T-cell (primary cell): ENCODE results near the gene LINGO4. TPM values are rescaled to one million over a fixed set of nuclear protein-coding genes. Genes with fewer than 3 reads are reported as not detected.
A peak's percentile ranks its signal among the peaks of the same experiment; 100 is the strongest.

Source experiments
- ATAC-seq, 4 experiments: fragments of 200-7000 bp in 3 of 4; fragments of 150-1000 bp in 1 of 4; cut with Tn5 transposase; replicated peaks in 1 of 4; 1 replicate in 3 of 4; 2 replicates in 1 of 4; pipeline ENCODE4 v1.10.0; 2021; ENCODE audit warnings: moderate library complexity in 3 of 4, mild to moderate bottlenecking in 2 of 4, moderate number of reproducible peaks in 1 of 4
- CTCF ChIA-PET, 2 donors: fragments of 300-600 bp; sonication (Branson Sonifier 250); formaldehyde crosslinking; loops; one replicate each; lab custom pipeline; 2022; ENCODE audit warnings: antibody characterized with exemption in 2 of 2; lab: Charles Lee
- POLR2A ChIA-PET, 2 donors: fragments of 300-600 bp; sonication (Branson Sonifier 250); formaldehyde crosslinking; loops; one replicate each; lab custom pipeline; 2022; ENCODE audit warnings: antibody characterized with exemption in 2 of 2; lab: Charles Lee
- DNase-seq, 35 experiments: peaks; one replicate each; pipeline versions ENCODE4 v3.0.0 to v3.0.0-alpha.2; 2013 to 2023
- H3K27ac ChIP-seq: one replicate; pipeline ENCODE4 v1.5.1; 2013; ENCODE audit warnings: low read length
- H3K27me3 ChIP-seq, 2 experiments: replicated peaks in 1 of 2; 1 replicate in 1 of 2; 2 replicates in 1 of 2; pipeline versions ENCODE4 v1.6.1 to v1.7.0; 2013; ENCODE audit warnings: low read length in 1 of 2, mixed read lengths in 1 of 2; ENCODE audit not compliant: control insufficient read depth in 2 of 2, insufficient read depth in 2 of 2; ENCODE audit errors: extremely low read depth in 1 of 2
- H3K36me3 ChIP-seq, 2 donors: 1 replicate in 1 of 2; 2 replicates in 1 of 2; pipeline versions ENCODE4 v1.6.1 to v1.7.0; 2013; ENCODE audit warnings: low read length in 1 of 2; ENCODE audit not compliant: control insufficient read depth in 2 of 2, insufficient read depth in 1 of 2; ENCODE audit errors: extremely low read depth in 1 of 2
- H3K4me1 ChIP-seq, 2 experiments: 1 replicate in 1 of 2; 2 replicates in 1 of 2; pipeline versions ENCODE4 v1.6.1 to v1.7.0; 2013; ENCODE audit warnings: low read length in 2 of 2, mixed read lengths in 1 of 2; ENCODE audit not compliant: insufficient read depth in 2 of 2, control insufficient read depth in 1 of 2; ENCODE audit errors: extremely low read depth in 1 of 2
- H3K4me3 ChIP-seq, 2 donors: 1 replicate in 1 of 2; 2 replicates in 1 of 2; pipeline versions ENCODE4 v1.5.1 to v1.7.0; 2013; ENCODE audit warnings: mild to moderate bottlenecking in 2 of 2, low read length in 1 of 2, moderate library complexity in 1 of 2; ENCODE audit not compliant: control insufficient read depth in 1 of 2; ENCODE audit errors: extremely low read depth in 1 of 2
- H3K9me3 ChIP-seq: 2 replicates; pipeline ENCODE4 v1.7.0; 2013
- H3K27ac Mint-ChIP-seq, 2 donors: one replicate each; pipeline ENCODE4 v1.8.0; 2020 to 2021; ENCODE audit warnings: mild to moderate bottlenecking in 2 of 2, mixed read lengths in 2 of 2
- H3K27me3 Mint-ChIP-seq, 2 donors: one replicate each; pipeline ENCODE4 v1.8.0; 2021 to 2022; ENCODE audit warnings: mixed read lengths in 2 of 2
- H3K36me3 Mint-ChIP-seq: one replicate; pipeline ENCODE4 v1.8.0; 2021; ENCODE audit warnings: mixed read lengths
- H3K4me1 Mint-ChIP-seq, 3 donors: one replicate each; pipeline ENCODE4 v1.8.0; 2020 to 2022; ENCODE audit warnings: mixed read lengths in 3 of 3, mild to moderate bottlenecking in 1 of 3
- H3K4me3 Mint-ChIP-seq, 3 donors: one replicate each; pipeline ENCODE4 v1.8.0; 2020 to 2022; ENCODE audit warnings: mild to moderate bottlenecking in 3 of 3, mixed read lengths in 3 of 3, moderate library complexity in 3 of 3
- H3K9me3 Mint-ChIP-seq, 3 donors: one replicate each; pipeline ENCODE4 v1.8.0; 2020 to 2022; ENCODE audit warnings: mixed read lengths in 3 of 3
- WGBS: methylation state at CpG from one replicate; pipeline ENCODE4 v1.1.5; 2013; ENCODE audit warnings: missing lambda C conversion rate; ENCODE audit not compliant: insufficient coverage; 5-methylcytosine and 5-hydroxymethylcytosine counted together
- total RNA-seq, 35 experiments: library from RNA in 6 of 35; stranded (reverse) in 6 of 35; fragments of 120-200 nt in 1 of 35; gene quantifications; one replicate each; pipeline versions ENCODE4 v1.2.1 to v1.2.4 and lab custom pipeline; 2013 to 2026

LINGO4 gene
- total RNA-seq, 5 donors from 2014 or later (not counting 1 experiment from before 2014, with no cell fraction given) = 0.25 to 0.40 (median 0.36) TPM; not detected in 2

GRCh38 chr1:151831256-151831591 lies 26.0 kb upstream of the LINGO4 start:
- no peaks in the 10 kb centered on the region for H3K36me3 ChIP-seq
- no peak for DNase-seq
- ChIA-PET CTCF (interaction anchor here in 1 of 2 donors (1.0 kb wide), 1 partner anchor 9 kb away, joined by 4 read pairs; no protein-coding TSS in a partner anchor), POLR2A (interaction anchor here in 1 of 2 donors (0.7 kb wide), 1 partner anchor 482 kb away, joined by 3 read pairs; no protein-coding TSS in a partner anchor)
- WGBS = 83% methylated on average over 4 of the region's 4 CpGs
- no peaks in the 10 kb centered on the region for H3K27me3 Mint-ChIP-seq
- peak overlapping the region; percentile 60 for H3K27ac ChIP-seq
- no peaks in the 10 kb centered on the region for H3K36me3 Mint-ChIP-seq
- H3K4me1 Mint-ChIP-seq = peaks cover 71 to 94% (median 76%) of the 10 kb centered on the region in 3 donors
- peak overlapping the region in 1 of 2 donors; percentile 20 for H3K4me3 ChIP-seq
- no peaks in the 10 kb centered on the region for H3K27me3 ChIP-seq
- H3K4me1 ChIP-seq = peaks cover 32 to 89% of the 10 kb centered on the region in 2 experiments
- H3K4me3 Mint-ChIP-seq = peak overlapping the region; percentile 18 to 80 (median 43)
- H3K27ac Mint-ChIP-seq = peak overlapping the region; percentile 85 to 87
- H3K9me3 Mint-ChIP-seq = no peaks in the 10 kb centered on the region
- H3K9me3 ChIP-seq = no peaks in the 10 kb centered on the region
- ATAC-seq = no peak

- Mint-ChIP-seq H3K36me3 (no peaks in the 10 kb centered on the region), H3K27me3 (no peaks in the 10 kb centered on the region), H3K27ac (peak overlapping the region; percentile 87 to 88), H3K9me3 (no peaks in the 10 kb centered on the region), H3K4me1 (peaks cover 74 to 93% (median 83%) of the 10 kb centered on the region in 3 donors), H3K4me3 (peak overlapping the region in 1 of 3 donors; percentile 80)
- ChIA-PET CTCF (interaction anchor here in 1 of 2 donors (0.6 to 1.0 kb wide), 5 partner anchors 8 to 297 kb away, joined by 3 to 4 read pairs (median 3); no protein-coding TSS in a partner anchor), POLR2A (interaction anchor here in 1 of 2 donors (0.6 kb wide), 2 partner anchors 8 to 100 kb away, joined by 3 to 4 read pairs; no protein-coding TSS in a partner anchor)
- DNase-seq (no peak), ATAC-seq (no peak)
- no peaks in the 10 kb centered on the region for H3K27me3 ChIP-seq
- no peaks in the 10 kb centered on the region for H3K9me3 ChIP-seq
- 60% methylated on average over 1 of the region's 6 CpGs for WGBS
- H3K4me1 ChIP-seq = peaks cover 32 to 92% of the 10 kb centered on the region in 2 experiments
- H3K36me3 ChIP-seq = no peaks in the 10 kb centered on the region
- H3K4me3 ChIP-seq = no peak overlapping the region
- peak overlapping the region; percentile 78 for H3K27ac ChIP-seq
Measured at GRCh38 chr1:151830055-151830454, 24.8 kb upstream of the LINGO4 start.

- DNase-seq (no peak), ATAC-seq (no peak)
- Histone ChIP-seq H3K36me3 (no peaks in the 10 kb centered on the region), H3K4me3 (no peak overlapping the region), H3K9me3 (no peaks in the 10 kb centered on the region), H3K27me3 (no peaks in the 10 kb centered on the region), H3K27ac (peak overlapping the region; percentile 78), H3K4me1 (peaks cover 34 to 86% of the 10 kb centered on the region in 2 experiments)
- Mint-ChIP-seq H3K9me3 (no peaks in the 10 kb centered on the region), H3K27me3 (no peaks in the 10 kb centered on the region), H3K36me3 (no peaks in the 10 kb centered on the region), H3K27ac (peak overlapping the region; percentile 87 to 88), H3K4me3 (peak overlapping the region; percentile 18 to 80 (median 18)), H3K4me1 (peaks cover 72 to 92% (median 85%) of the 10 kb centered on the region in 3 donors)
- CTCF ChIA-PET = no interaction called here
- POLR2A ChIA-PET = interaction anchor here in 1 of 2 donors (0.6 kb wide), 1 partner anchor 7 kb away, joined by 4 read pairs; no protein-coding TSS in a partner anchor
- 79% methylated on average over 2 of the region's 4 CpGs for WGBS
Measured at GRCh38 chr1:151829352-151830046, 24.3 kb upstream of the LINGO4 start.

- ATAC-seq (peak in 1 of 4 experiments; percentile 18), DNase-seq (peak in 1 of 35 experiments; percentile 37)
- WGBS = 16% methylated on average over 8 of the region's 12 CpGs
- H3K4me3 ChIP-seq = peak overlapping the region in 1 of 2 donors; percentile 3
- ChIA-PET CTCF (no interaction called here), POLR2A (interaction anchor here in 1 of 2 donors (0.6 kb wide), 1 partner anchor 1792 kb away, joined by 3 read pairs; no protein-coding TSS in a partner anchor)
- H3K9me3 ChIP-seq = no peaks in the 10 kb centered on the region
- Mint-ChIP-seq H3K9me3 (no peaks in the 10 kb centered on the region), H3K4me3 (peak overlapping the region; percentile 18 to 80 (median 18)), H3K4me1 (peaks cover 66 to 91% (median 82%) of the 10 kb centered on the region in 3 donors), H3K27ac (peak overlapping the region; percentile 87 to 88), H3K27me3 (no peaks in the 10 kb centered on the region), H3K36me3 (no peaks in the 10 kb centered on the region)
- H3K27me3 ChIP-seq = no peaks in the 10 kb centered on the region
- peaks cover 34 to 80% of the 10 kb centered on the region in 2 experiments for H3K4me1 ChIP-seq
- H3K27ac ChIP-seq = peak overlapping the region; percentile 78
- no peaks in the 10 kb centered on the region for H3K36me3 ChIP-seq
Measured at GRCh38 chr1:151828921-151829320, 23.7 kb upstream of the LINGO4 start.

GRCh38 chr1:151827853-151828252 lies 22.6 kb upstream of the LINGO4 start:
- WGBS = 86% methylated on average over 1 of the region's 9 CpGs
- peak in 1 of 35 experiments; percentile 25 for DNase-seq
- peak overlapping the region; percentile 34 to 80 (median 51) for H3K4me3 Mint-ChIP-seq
- CTCF ChIA-PET = interaction anchor here in 1 of 2 donors (0.7 kb wide), 1 partner anchor 10 kb away, joined by 3 read pairs; no protein-coding TSS in a partner anchor
- no peaks in the 10 kb centered on the region for H3K36me3 Mint-ChIP-seq
- H3K9me3 Mint-ChIP-seq = no peaks in the 10 kb centered on the region
- no peaks in the 10 kb centered on the region for H3K9me3 ChIP-seq
- peak overlapping the region; percentile 87 to 88 for H3K27ac Mint-ChIP-seq
- no peak for ATAC-seq
- no peak overlapping the region for H3K4me3 ChIP-seq
- peaks cover 58 to 87% (median 72%) of the 10 kb centered on the region in 3 donors for H3K4me1 Mint-ChIP-seq
- no peaks in the 10 kb centered on the region for H3K27me3 ChIP-seq
- no peaks in the 10 kb centered on the region for H3K36me3 ChIP-seq
- POLR2A ChIA-PET = interaction anchor here (0.6 kb wide), 2 partner anchors 12 to 13 kb away, joined by 3 to 6 read pairs; no protein-coding TSS in a partner anchor
- peak overlapping the region; percentile 78 for H3K27ac ChIP-seq
- H3K27me3 Mint-ChIP-seq = no peaks in the 10 kb centered on the region
- peaks cover 29 to 70% of the 10 kb centered on the region in 2 experiments for H3K4me1 ChIP-seq
